ENCODE measurements around the gene CCN2. TPM values are rescaled to one million over a fixed set of nuclear protein-coding genes. Genes with fewer than 3 reads are reported as not detected.

The CCN2 gene
- polyA plus RNA-seq, 1 of the 3 experiments (the other 2 are of a cell fraction): 709 TPM

- ChIA-PET CTCF (interaction anchor here (0.7 to 1.8 kb wide), 2 partner anchors 11 to 38 kb away, joined by 3 to 5 read pairs; no protein-coding TSS in a partner anchor), POLR2A (no interaction called here)
- Histone ChIP-seq H3K27me3 (ENCODE audit: insufficient read depth) (no peaks in the 10 kb centered on the region), H3K4me3 (ENCODE audit: low read depth in 2 of 2, low read length in 1 of 2) (peak overlapping the region; percentile 69 to 80; a peak in 3 of 4 replicates), H3K9me2 (no peaks in the 10 kb centered on the region), H3F3A (replicated peaks; ENCODE audit: insufficient read depth) (peaks cover 76% of the 10 kb centered on the region), H3K79me2 (ENCODE audit: insufficient read depth) (peaks cover 42% of the 10 kb centered on the region; the same call in 1 of the 2 replicates), H3K9ac (peak overlapping the region; percentile 98), H3K9me3 (no peaks in the 10 kb centered on the region), H3K4me2 (peak overlapping the region; percentile 81), H3K4me1 (ENCODE audit: control insufficient read depth in 1 of 2, insufficient read depth in 2 of 2, low read depth in 1 of 2, low read length in 1 of 2) (peaks cover 7 to 16% of the 10 kb centered on the region in 2 experiments), H2AFZ (ENCODE audit: low read depth) (no peak overlapping the region), H3K36me3 (replicated peaks in 1 of 2; ENCODE audit: control insufficient read depth in 1 of 2, insufficient read depth in 2 of 2, low read length in 1 of 2) (peaks cover 12 to 24% of the 10 kb centered on the region in 2 experiments), H4K20me1 (ENCODE audit: insufficient read depth) (peaks cover 26% of the 10 kb centered on the region), H3K27ac (ENCODE audit: low read depth in 2 of 2, low read length in 1 of 2) (peak overlapping the region in 1 of 2 experiments; percentile 97; a peak in 3 of 4 replicates)
- DNase-seq: no peak
- TF ChIP-seq MXI1 (IDR thresholded peaks at IDR 0.05; ENCODE audit: low read depth, low read length) (no peak), MAX (IDR thresholded peaks at IDR 0.05; ENCODE audit: low read depth) (no peak), USF2 (IDR thresholded peaks at IDR 0.05; ENCODE audit: borderline replicate concordance, low read depth, low read length) (no peak), PBX3 (IDR thresholded peaks at IDR 0.05) (no peak), USF1 (IDR thresholded peaks at IDR 0.05; ENCODE audit: borderline replicate concordance, low read depth) (no peak), SIN3A (IDR thresholded peaks at IDR 0.05; ENCODE audit: borderline replicate concordance, low read depth, low read length) (no peak), TCF12 (IDR thresholded peaks at IDR 0.05) (no peak), IRF3 (IDR thresholded peaks at IDR 0.05; ENCODE audit: low read depth, low read length) (no peak), FOXM1 (IDR thresholded peaks at IDR 0.05; ENCODE audit: low read depth) (no peak), EP300 (IDR thresholded peaks at IDR 0.05; ENCODE audit: borderline replicate concordance in 1 of 2, low read depth in 1 of 2, low read length in 1 of 2) (no peak), POLR2AphosphoS5 (IDR thresholded peaks at IDR 0.05; ENCODE audit: low read depth, low read length) (peak; percentile 30; the same call in 1 of the 2 replicates), ZBTB33 (IDR thresholded peaks at IDR 0.05; ENCODE audit: borderline replicate concordance, low read depth) (no peak; the same call in 1 of the 2 replicates), JUND (IDR thresholded peaks at IDR 0.05) (0 out of 2 replicates have a peak, but pooled peaks have one; percentile 10), NRF1 (IDR thresholded peaks at IDR 0.05; ENCODE audit: low read depth, low read length) (no peak), SMC3 (IDR thresholded peaks at IDR 0.05; ENCODE audit: low read depth, low read length) (no peak)
- WGBS (ENCODE audit: low lambda C conversion rate): 42% methylated on average over 3 of the region's 3 CpGs
Observed at GRCh38 chr6:131947986-131948661, 3.0 kb downstream of the CCN2 start.

Data from SK-N-SH (cell line).